HL-60 (cell line): ENCODE results near the gene TCL1B.

ENCODE experiments used
- GABPA ChIP-seq: IDR thresholded peaks from 2 replicates; pipeline ENCODE4 v1.6.1; 2012; ENCODE audit warnings: low read depth
- POLR2AphosphoS5 ChIP-seq: IDR thresholded peaks from 2 replicates; pipeline ENCODE4 v1.6.1; 2012; ENCODE audit warnings: low read depth
- TF ChIP-seq, protein P1 (sequence below): IDR thresholded peaks from 2 replicates; pipeline ENCODE4 v1.6.1; 2012; ENCODE audit warnings: low read depth; ENCODE audit not compliant: insufficient replicate concordance
- TF ChIP-seq, protein P2 (sequence below): IDR thresholded peaks from one replicate; pipeline ENCODE4 v1.5.1; 2011; ENCODE audit warnings: low read length, control low read depth, inconsistent platforms; ENCODE audit not compliant: insufficient read depth

DNA sequence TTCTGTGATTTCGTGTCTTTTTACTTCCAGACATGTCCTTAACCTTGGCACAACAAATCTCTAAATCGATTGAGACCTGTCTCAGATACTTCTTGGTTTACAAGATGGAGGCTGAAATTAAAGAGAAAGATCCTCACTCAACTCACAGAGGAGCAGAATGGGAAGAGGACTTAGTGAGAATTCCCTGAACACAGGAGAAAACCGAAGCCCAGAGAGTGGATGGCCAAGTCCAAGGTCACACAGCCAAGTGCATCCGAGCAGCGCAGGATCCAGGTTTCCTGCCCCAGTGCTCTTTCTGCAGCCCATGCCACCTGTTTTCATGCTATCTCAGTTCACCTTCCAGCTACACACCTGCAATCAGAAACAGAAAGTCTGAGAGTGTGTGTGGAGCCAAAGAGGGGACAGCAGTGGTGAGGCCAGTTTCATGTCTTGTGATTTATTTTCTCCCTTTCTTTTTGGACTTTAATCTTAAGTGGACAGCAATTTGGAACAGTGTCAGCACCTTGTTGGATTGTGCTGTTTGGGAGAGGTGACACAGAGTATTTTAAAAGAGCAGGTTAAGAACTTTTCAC, 22.9 kb upstream of the TCL1B start:
- TF ChIP-seq, protein P1, sequence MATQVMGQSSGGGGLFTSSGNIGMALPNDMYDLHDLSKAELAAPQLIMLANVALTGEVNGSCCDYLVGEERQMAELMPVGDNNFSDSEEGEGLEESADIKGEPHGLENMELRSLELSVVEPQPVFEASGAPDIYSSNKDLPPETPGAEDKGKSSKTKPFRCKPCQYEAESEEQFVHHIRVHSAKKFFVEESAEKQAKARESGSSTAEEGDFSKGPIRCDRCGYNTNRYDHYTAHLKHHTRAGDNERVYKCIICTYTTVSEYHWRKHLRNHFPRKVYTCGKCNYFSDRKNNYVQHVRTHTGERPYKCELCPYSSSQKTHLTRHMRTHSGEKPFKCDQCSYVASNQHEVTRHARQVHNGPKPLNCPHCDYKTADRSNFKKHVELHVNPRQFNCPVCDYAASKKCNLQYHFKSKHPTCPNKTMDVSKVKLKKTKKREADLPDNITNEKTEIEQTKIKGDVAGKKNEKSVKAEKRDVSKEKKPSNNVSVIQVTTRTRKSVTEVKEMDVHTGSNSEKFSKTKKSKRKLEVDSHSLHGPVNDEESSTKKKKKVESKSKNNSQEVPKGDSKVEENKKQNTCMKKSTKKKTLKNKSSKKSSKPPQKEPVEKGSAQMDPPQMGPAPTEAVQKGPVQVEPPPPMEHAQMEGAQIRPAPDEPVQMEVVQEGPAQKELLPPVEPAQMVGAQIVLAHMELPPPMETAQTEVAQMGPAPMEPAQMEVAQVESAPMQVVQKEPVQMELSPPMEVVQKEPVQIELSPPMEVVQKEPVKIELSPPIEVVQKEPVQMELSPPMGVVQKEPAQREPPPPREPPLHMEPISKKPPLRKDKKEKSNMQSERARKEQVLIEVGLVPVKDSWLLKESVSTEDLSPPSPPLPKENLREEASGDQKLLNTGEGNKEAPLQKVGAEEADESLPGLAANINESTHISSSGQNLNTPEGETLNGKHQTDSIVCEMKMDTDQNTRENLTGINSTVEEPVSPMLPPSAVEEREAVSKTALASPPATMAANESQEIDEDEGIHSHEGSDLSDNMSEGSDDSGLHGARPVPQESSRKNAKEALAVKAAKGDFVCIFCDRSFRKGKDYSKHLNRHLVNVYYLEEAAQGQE, result no peak
- TF ChIP-seq, protein P2, sequence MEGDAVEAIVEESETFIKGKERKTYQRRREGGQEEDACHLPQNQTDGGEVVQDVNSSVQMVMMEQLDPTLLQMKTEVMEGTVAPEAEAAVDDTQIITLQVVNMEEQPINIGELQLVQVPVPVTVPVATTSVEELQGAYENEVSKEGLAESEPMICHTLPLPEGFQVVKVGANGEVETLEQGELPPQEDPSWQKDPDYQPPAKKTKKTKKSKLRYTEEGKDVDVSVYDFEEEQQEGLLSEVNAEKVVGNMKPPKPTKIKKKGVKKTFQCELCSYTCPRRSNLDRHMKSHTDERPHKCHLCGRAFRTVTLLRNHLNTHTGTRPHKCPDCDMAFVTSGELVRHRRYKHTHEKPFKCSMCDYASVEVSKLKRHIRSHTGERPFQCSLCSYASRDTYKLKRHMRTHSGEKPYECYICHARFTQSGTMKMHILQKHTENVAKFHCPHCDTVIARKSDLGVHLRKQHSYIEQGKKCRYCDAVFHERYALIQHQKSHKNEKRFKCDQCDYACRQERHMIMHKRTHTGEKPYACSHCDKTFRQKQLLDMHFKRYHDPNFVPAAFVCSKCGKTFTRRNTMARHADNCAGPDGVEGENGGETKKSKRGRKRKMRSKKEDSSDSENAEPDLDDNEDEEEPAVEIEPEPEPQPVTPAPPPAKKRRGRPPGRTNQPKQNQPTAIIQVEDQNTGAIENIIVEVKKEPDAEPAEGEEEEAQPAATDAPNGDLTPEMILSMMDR, result no peak
- TF ChIP-seq POLR2AphosphoS5 (no peak), GABPA (no peak)
